Gastroesophageal sphincter (tissue), 3 donors: Measurements from ENCODE around the gene ARHGEF16.

ENCODE experiments used
- EP300 ChIP-seq: sonication (generic); formaldehyde crosslinking; IDR thresholded peaks from one replicate; pipeline ENCODE4 v1.6.1; 2017; ENCODE audit warnings: antibody characterized with exemption, mild to moderate bottlenecking
- POLR2A ChIP-seq, 2 donors: fragments of 450-650 bp; IDR thresholded peaks; one replicate each; pipeline ENCODE4 v1.6.1; 2017; ENCODE audit warnings: antibody characterized with exemption in 2 of 2, mild to moderate bottlenecking in 2 of 2, moderate library complexity in 1 of 2
- POLR2AphosphoS5 ChIP-seq: sonication (generic); formaldehyde crosslinking; IDR thresholded peaks from one replicate; pipeline ENCODE4 v1.6.1; 2017; ENCODE audit warnings: antibody characterized with exemption
- TF ChIP-seq, protein P1 (sequence below), 4 experiments: fragments of 200-600 bp in 2 of 4; fragments of 450-650 bp in 2 of 4; sonication (generic) in 1 of 4; IDR thresholded peaks; one replicate each; pipeline ENCODE4 v1.5.1; 2017 to 2019; ENCODE audit warnings: antibody characterized with exemption in 4 of 4, mild to moderate bottlenecking in 2 of 4, moderate library complexity in 2 of 4

DNA sequence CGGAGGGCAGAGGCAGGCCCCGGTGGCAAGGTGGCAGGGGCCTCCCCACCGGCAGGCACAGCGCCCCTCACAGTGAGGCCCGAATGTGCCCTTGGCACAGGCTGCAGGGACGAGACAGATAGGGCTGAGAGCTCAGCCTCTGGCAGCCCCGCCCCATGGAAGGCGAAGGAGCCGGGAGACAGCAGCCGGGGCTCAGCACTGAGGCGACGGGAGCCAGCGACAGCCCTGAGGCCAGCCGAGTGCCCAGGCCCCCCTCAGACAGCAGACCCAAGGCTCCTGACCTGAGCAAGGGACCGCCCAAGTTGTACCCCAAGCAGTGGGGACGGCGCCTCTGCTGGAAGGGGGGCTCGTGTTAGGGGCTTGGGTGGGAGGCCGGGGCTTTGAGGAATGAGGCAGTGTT lies 43.1 kb downstream of the ARHGEF16 start:
- no peak for TF ChIP-seq EP300
- TF ChIP-seq, protein P1, sequence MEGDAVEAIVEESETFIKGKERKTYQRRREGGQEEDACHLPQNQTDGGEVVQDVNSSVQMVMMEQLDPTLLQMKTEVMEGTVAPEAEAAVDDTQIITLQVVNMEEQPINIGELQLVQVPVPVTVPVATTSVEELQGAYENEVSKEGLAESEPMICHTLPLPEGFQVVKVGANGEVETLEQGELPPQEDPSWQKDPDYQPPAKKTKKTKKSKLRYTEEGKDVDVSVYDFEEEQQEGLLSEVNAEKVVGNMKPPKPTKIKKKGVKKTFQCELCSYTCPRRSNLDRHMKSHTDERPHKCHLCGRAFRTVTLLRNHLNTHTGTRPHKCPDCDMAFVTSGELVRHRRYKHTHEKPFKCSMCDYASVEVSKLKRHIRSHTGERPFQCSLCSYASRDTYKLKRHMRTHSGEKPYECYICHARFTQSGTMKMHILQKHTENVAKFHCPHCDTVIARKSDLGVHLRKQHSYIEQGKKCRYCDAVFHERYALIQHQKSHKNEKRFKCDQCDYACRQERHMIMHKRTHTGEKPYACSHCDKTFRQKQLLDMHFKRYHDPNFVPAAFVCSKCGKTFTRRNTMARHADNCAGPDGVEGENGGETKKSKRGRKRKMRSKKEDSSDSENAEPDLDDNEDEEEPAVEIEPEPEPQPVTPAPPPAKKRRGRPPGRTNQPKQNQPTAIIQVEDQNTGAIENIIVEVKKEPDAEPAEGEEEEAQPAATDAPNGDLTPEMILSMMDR (IDR thresholded peaks at IDR 0.05), result no peak
- no peak for TF ChIP-seq POLR2A (IDR thresholded peaks at IDR 0.05)
- no peak for TF ChIP-seq POLR2AphosphoS5
